Mononuclear cell (primary cell): ENCODE data around the gene C10orf105. TPM values are rescaled to one million over a fixed set of nuclear protein-coding genes. Genes with fewer than 3 reads are reported as not detected.

ENCODE experiments used
- H3K27me3 ChIP-seq: 2 replicates; pipeline ENCODE4 v1.6.0; 2011; ENCODE audit warnings: low read length, control low read depth; ENCODE audit not compliant: insufficient read depth
- H3K4me1 ChIP-seq: 2 replicates; pipeline ENCODE4 v1.5.1; 2011; ENCODE audit warnings: mild to moderate bottlenecking, low read length, control low read depth; ENCODE audit not compliant: insufficient read depth
- H3K4me3 ChIP-seq: 2 replicates; pipeline ENCODE4 v1.5.1; 2011; ENCODE audit warnings: mild to moderate bottlenecking, low read length, moderate library complexity
- H3K9me3 ChIP-seq: 2 replicates; pipeline ENCODE4 v1.5.1; 2011; ENCODE audit warnings: low read depth, mild to moderate bottlenecking, control low read depth, low read length
- total RNA-seq: library from RNA; depleted of rRNA; stranded (reverse); fragments of >200 nt; gene quantifications from one replicate; pipeline ENCODE4 v1.2.3, GENCODE V29; 2012

C10orf105 gene
- total RNA-seq, 1 donor: 0.31 TPM

DNA sequence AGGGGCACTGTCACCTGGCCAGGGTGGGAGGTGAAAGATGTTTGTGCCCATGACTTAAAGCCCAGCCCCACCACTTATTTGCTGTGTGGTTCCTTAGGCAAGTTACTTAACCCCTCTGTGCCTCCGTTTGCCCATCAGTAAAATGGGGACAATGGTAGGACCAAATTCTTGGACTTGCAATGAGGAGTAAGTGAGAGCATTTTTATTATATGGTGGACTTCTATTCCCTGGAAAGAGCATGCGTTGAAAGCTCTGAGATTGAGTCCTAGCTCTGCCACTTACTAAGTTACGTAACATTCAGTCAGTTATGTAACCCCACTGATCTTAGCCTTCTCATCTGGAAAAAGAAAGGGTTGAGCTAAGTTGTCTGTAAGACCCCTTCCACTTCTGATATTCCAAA lies 35.0 kb upstream of the C10orf105 start:
- Histone ChIP-seq H3K9me3 (no peaks in the 10 kb centered on the region), H3K4me3 (no peak overlapping the region), H3K27me3 (no peaks in the 10 kb centered on the region), H3K4me1 (peaks cover 100% of the 10 kb centered on the region)

DNA sequence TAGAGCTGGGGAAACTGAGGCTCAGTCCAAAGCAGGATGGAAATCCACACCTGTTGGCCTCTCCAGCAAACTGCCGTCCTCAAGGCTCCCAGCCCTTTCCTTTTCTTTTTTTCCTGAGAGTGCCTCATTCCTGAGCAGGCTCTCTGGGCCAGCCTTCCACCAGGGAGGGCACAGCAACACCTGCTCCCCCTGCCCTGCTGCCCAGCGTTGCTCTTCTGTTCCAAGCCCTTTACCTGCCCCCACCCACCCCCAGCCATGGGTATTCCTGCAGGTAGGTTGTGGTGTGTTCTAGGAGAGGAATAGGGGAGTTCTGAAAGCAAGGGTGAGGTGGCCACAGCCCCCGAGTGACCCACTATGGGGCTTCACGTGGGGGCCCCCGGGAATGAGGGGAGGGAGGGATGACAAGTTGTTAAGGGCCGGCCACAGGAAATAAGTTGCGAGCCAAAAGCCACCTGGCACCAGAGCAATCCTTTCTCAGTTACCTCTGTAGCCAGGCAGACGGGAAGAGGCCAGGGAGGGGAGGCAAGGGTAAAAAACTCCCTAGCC lies 34.5 kb upstream of the C10orf105 start:
- Histone ChIP-seq H3K4me3 (no peak overlapping the region), H3K9me3 (no peaks in the 10 kb centered on the region), H3K27me3 (no peaks in the 10 kb centered on the region), H3K4me1 (peaks cover 100% of the 10 kb centered on the region)

DNA sequence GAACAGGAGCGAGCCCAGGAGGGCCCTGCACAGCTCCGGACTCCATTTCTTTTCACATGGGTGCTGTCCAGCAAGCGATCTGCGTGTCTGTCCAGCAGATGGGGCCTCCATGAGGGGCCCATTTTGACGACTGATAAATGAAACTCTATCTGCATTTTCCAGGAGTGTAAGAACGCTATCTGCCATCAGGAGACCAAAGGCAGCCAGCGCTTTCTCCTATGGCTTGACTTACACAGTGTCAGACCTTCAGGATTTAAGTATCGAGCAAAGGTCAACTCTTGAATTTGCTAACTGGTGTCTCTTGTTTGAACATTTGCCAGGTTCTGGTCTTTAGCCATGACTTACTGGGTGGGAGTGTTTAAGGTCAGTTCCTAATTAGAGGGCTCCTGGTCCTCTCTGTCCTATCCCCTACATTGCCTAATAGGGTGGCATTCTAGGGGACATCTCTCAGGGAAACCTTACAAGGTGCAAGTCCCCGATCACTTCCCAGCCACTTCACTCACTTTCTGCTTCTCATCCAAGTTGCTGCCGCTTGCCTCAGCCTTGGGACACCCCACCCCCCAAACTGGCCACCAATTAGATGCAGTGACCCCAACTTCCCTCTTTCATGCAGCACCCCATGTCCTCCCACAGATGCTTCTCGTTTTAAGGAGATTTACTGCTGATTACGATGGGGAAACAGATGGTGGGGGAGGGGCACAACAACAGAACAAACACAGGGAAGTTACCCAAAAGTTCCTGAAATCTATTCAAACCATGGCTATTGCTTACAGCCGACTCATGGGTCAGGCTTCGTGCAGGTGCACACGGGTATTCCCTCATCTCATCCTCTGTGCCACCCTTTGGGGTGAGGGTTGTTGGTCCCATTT lies 33.7 kb upstream of the C10orf105 start:
- H3K9me3 ChIP-seq: no peaks in the 10 kb centered on the region
- no peaks in the 10 kb centered on the region for H3K27me3 ChIP-seq
- H3K4me3 ChIP-seq: no peak overlapping the region
- peaks cover 100% of the 10 kb centered on the region for H3K4me1 ChIP-seq

DNA sequence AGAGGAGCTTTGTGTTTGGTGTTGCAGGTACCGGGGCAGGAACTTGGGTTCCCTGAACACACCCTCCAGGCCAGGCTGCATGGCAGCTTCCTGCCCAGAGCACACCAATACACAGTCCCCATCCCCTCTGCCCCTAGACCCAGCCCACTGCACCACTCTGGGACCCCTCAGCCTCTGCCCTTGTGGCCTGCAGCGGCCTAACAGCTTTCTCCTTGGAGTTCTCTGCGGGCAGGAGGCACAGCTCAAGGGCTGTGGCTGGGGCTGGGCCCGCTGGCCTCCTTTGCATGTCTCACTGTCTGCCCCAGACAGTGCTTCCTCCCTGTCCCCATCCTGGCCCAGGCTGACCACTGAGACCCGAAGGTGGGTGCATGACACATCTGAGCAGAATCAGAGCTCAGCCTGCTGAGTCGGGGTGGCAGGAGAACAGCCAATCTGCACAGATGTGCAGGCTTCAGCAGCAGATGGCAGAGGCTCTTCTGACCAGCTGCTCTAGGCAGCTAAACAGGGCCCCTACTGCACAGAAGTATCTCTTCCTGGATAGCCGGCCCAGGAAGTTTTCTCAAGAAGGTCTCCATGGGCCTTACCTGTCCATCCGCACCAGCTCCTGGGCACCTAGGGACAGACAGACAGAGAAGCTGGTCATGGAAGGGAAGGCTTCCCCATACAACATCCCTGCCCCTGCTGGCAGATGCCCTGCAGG lies 33.0 kb upstream of the C10orf105 start:
- Histone ChIP-seq H3K27me3 (no peaks in the 10 kb centered on the region), H3K4me1 (peaks cover 100% of the 10 kb centered on the region), H3K4me3 (no peak overlapping the region), H3K9me3 (no peaks in the 10 kb centered on the region)

DNA sequence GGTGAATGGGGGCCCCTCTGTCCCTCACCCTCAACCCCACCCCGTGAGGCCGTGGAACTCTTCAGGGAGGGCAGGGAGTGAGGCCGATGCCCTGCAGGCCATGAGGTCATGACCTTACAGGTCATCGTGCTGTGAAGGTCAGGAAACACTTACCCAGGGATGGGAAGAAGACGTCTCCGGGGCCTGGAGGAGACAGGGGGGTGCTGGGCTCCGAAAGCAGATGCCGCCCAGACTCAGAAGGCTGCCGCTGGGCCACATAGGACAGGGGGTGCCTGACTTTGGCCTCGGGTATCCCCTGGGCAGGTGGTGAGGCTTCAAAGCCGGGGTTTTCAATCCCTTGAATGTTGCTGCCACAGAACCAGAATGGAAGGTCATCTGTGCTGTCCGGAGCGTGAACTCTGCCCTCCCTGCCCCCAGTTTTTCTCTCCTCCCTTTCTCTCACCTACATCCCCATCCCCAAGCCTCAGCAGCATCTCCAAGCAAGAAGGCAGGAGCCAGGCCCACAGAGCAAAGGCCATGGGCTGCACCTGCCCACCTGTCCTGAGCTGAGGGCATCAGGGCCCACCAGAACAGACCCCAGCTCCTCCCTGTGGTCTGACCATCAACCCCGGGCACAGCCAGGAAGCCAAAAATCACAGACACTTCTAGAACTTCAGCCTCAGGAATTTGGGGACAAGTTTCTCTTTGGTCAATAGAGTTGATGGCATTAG lies 32.1 kb upstream of the C10orf105 start:
- Histone ChIP-seq H3K4me1 (peaks cover 100% of the 10 kb centered on the region), H3K4me3 (no peak overlapping the region), H3K27me3 (no peaks in the 10 kb centered on the region), H3K9me3 (no peaks in the 10 kb centered on the region)

DNA sequence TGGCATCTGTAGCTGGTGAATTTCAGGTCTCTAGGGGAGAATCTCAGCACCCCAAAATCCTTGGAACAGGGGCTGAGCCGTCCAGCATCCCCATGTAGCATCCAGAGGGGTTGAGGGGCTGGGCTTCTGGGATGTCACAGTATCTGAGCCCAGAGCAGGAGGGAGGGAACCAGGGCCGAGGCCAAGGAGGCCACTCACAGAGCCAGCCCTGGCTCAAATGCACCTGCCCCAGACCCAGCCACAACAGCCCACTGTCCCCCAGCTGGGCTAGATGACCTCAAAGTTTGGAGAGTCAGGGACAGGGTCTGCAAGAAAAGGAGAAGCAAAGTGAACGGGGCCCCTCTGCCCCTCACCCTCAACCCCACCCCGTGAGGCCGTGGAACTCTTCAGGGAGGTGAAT lies 31.4 kb upstream of the C10orf105 start:
- Histone ChIP-seq H3K27me3 (no peaks in the 10 kb centered on the region), H3K4me1 (peaks cover 100% of the 10 kb centered on the region), H3K4me3 (no peak overlapping the region), H3K9me3 (no peaks in the 10 kb centered on the region)

DNA sequence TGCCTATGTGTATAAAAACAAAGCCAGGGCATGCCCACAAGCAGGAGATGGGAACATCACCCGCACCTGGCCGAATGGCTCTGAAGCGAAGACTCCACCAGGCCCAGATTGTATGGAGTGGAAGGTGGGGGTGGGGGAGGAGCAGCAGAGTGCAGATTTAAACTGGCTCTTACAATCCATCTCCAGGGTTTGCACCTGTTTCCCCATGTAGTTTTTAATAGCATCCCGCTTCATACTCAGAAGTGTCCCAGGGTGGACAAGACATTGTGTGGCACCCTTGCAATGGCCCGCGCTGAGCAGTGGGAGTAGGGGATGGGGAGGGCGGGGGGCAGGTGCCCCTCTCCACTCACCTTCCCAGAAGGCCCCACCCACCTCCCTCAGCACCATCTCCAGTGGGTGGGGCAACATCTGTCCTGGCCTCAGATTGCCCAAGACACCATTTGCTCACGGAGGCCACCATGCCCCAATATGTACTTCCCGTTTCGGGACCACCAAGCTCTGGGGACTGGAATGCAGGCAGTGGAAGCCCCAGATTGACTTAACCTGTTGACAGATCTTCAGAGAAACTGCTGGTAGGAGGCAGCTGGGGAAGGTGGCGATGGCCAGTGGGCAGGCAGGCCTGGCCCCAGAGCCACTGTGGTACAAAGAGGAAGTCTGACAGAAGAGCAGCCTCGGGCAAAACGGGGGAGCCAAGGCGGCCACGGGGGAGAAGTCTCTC lies 30.7 kb upstream of the C10orf105 start:
- Histone ChIP-seq H3K27me3 (no peaks in the 10 kb centered on the region), H3K9me3 (no peaks in the 10 kb centered on the region), H3K4me1 (peaks cover 100% of the 10 kb centered on the region), H3K4me3 (no peak overlapping the region)

DNA sequence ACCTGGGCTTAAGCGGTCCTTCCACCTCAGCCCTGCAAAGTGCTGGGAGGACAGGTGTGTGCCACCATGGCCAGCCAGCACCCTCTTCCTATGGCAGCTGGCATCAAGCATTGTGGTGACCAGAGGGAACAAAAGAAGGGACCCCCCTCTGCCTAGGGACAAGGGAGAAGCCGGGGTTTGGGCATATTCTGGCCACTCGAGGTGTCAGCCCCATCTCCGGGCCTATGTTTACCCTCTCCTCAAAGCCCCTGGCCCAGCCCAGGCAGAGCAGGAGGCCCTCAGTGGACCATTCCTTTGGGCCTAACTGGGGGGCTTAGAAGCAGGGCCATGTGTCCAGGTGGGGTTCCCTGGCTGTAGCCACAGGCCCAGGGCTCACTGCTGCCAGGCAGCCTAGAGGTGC lies 29.8 kb upstream of the C10orf105 start:
- Histone ChIP-seq H3K4me1 (peaks cover 100% of the 10 kb centered on the region), H3K9me3 (no peaks in the 10 kb centered on the region), H3K4me3 (no peak overlapping the region), H3K27me3 (no peaks in the 10 kb centered on the region)

DNA sequence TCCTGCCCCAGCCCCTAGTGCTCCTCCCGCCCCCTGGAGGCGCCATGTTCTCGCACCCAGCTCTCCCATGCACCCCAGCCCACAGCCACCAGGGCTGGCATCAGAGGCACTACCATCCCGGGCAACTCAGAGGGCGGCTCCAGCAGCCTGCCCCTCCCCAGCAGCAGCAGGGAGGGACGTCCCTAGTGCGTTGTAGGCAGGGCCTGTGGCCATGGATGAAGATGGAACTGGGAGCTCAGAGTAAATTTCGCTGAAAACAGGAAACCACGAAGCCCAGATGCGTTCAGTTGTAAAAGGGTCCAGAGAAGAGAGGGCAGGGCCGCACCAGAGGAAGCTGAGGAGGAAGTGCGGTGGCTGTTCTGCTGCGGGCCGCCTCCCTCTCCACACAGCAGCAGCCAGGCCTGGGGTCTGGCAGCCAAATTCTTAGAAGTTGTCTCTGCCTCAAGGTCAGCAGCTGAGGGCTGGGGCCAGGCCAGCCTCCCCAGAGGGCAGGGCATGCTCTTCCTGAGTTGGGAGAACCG lies 29.2 kb upstream of the C10orf105 start:
- H3K27me3 ChIP-seq: no peaks in the 10 kb centered on the region
- no peak overlapping the region for H3K4me3 ChIP-seq
- peaks cover 100% of the 10 kb centered on the region for H3K4me1 ChIP-seq
- no peaks in the 10 kb centered on the region for H3K9me3 ChIP-seq

DNA sequence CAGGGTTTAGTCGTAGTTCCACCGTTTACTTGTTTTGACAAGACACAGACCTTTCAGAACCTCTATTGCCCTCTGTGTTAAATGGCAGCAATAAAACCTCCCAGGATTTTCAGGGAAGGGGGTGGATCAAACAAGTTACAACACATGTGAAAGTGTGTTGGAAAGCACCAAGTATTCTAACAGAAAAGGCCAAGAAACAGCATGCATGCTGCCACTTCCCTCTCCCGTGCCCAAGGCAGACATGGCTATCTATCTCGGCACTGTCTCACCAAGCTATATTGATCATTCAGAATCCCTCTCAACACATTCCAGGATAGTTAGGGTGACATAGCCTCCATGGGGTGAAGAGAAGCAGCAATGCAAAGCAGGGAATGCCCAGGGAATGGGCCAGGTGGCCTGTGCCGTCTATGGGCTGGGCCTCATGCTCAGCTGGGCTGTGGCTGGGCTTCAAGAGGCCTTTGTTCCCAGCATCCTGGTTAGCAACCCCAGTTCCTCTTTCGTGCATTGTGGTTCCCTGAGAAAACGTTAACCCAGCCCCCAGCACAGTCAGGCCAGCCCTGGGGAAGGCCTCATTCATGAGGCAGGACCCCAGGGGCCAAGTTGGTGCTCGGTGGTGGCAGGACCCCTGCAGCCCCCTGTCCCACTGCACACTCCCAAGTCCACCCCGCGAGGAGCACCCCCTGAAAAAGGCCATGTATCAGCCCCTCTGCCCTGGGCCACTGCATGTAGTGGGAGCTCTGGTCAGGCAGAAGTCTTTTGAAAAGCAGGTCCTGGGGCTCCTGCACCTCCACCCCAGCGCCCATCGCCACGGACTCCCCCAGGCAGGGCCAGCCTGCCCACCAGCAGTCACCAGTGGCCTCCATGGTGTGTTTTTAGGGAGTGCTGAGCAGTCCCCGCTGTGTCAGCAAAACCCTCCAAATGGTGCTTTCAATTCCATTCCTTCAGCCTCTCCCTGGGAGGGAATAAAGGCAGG lies 28.3 kb upstream of the C10orf105 start:
- Histone ChIP-seq H3K27me3 (no peaks in the 10 kb centered on the region), H3K9me3 (no peaks in the 10 kb centered on the region), H3K4me1 (peaks cover 100% of the 10 kb centered on the region), H3K4me3 (no peak overlapping the region)

DNA sequence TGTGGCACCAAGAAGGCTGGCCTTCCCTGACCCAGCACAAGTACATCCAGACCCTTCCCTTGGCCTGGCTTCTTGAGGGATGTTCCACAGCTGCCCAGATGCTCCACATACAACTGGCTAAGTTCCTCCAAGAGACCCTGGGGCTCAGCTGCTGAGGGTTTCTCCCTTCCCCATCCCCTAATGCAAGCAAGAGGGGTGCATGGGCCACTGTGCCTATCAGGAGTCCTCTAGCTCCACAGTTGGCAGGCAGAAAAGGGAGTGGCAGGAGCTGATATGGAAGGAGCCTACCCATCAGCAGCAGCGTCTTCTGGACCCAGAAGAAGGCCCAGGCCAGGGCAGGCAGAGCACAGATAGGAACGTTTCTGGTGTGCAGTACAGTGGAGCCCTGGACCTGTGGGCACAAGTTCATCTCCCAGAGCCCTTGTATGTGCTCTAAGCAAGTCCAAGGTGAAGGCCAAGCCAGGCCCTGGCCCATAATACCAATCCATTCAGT lies 27.5 kb upstream of the C10orf105 start:
- H3K9me3 ChIP-seq: no peaks in the 10 kb centered on the region
- no peak overlapping the region for H3K4me3 ChIP-seq
- H3K27me3 ChIP-seq: no peaks in the 10 kb centered on the region
- H3K4me1 ChIP-seq: peaks cover 100% of the 10 kb centered on the region

DNA sequence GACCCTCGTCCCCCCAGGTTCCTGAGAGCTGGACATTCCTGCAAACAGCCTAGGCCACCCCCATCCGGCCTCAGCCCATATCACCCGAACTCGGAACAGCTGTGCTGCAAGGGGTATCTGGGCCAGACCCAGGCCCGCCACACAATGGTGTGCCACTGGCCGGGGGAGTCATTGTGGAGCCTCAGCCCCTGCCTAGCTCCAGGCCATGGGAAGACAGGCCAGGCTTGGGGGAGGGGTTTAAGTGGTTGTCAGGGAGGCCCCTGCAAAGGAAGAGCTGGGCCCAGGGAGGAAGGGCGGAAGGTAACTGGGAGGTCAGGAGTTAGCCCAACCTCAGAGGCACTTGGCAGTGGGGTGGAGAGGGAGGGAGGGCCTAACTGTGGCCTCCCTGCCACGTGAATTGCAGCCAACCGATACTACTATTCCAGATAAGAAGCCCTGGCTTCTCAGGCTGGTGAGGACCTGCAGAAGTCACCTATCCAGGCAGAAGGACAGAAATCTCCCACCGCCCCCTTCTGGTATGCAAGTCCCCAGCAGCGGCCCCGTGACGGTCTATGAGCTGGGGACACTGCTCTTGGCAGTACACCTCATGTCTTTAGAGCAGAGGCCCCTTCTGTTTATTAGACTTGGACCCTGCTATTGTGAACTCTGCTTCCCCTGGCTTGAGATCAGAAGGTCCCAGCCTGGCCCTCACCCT lies 26.9 kb upstream of the C10orf105 start:
- no peak overlapping the region for H3K4me3 ChIP-seq
- H3K4me1 ChIP-seq: peaks cover 100% of the 10 kb centered on the region
- H3K9me3 ChIP-seq: no peaks in the 10 kb centered on the region
- no peaks in the 10 kb centered on the region for H3K27me3 ChIP-seq

DNA sequence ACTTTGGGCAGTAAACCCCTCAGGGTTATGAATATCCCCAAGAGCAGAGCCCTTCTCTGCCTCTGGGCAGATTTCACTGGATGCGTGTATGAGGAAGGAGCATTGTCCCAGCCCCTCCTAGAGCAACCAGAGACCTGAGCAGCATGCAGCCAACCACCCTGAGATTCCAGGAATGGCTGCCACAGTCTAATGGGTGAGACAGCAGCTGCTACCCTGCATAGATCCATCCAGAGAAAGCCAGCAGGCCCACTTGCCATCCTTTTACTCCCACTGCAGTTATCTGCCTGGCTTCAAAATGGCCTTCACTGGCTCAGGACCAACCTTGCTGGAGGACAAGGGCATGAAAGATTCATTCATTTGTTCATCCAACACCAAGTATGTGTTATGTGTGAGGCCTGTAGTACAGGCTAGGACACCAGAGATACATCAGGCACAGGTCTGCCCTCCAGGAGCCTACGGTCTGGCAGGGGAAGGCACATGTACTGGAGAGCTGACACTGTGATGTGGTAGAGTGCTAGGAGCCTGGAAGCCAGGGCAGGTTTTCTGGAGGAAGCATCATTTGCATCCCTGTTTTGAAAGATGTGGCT lies 26.2 kb upstream of the C10orf105 start:
- no peaks in the 10 kb centered on the region for H3K27me3 ChIP-seq
- peaks cover 100% of the 10 kb centered on the region for H3K4me1 ChIP-seq
- H3K9me3 ChIP-seq: no peaks in the 10 kb centered on the region
- H3K4me3 ChIP-seq: no peak overlapping the region
